C4-2B (cell line): ENCODE measurements around the gene PCDHB2.

Experiments
- CTCF ChIP-seq: fragments of 450-650 bp; conservative IDR thresholded peaks from 2 replicates; pipeline ENCODE4 v1.5.1; 2017; ENCODE audit warnings: mild to moderate bottlenecking
- ZFX ChIP-seq: fragments of 450-650 bp; IDR thresholded peaks from 2 replicates; pipeline ENCODE4 v1.6.1; 2017

- TF ChIP-seq CTCF (peak; percentile 85), ZFX (no peak)
Measured at GRCh38 chr5:141100243-141100805, 5.9 kb downstream of the PCDHB2 start, which contains the start of gene PCDHB3.
